Testis (tissue), 2 donors: ENCODE measurements around the gene LZTS2.

Experiments used
- POLR2A ChIP-seq: fragments of 450-650 bp; IDR thresholded peaks from one replicate; pipeline ENCODE4 v1.6.1; 2017; ENCODE audit warnings: antibody characterized with exemption, mild to moderate bottlenecking, moderate library complexity
- TF ChIP-seq, protein P1 (sequence below), 3 experiments: fragments of 450-650 bp in 2 of 3; fragments of 200-600 bp in 1 of 3; sonication (generic) in 1 of 3; IDR thresholded peaks; one replicate each; pipeline ENCODE4 v1.5.1; 2016 to 2019; ENCODE audit warnings: antibody characterized with exemption in 3 of 3, mild to moderate bottlenecking in 2 of 3, moderate library complexity in 1 of 3

GRCh38 chr10:101018118-101018599, 18.6 kb downstream of the LZTS2 start:
- TF ChIP-seq, protein P1, sequence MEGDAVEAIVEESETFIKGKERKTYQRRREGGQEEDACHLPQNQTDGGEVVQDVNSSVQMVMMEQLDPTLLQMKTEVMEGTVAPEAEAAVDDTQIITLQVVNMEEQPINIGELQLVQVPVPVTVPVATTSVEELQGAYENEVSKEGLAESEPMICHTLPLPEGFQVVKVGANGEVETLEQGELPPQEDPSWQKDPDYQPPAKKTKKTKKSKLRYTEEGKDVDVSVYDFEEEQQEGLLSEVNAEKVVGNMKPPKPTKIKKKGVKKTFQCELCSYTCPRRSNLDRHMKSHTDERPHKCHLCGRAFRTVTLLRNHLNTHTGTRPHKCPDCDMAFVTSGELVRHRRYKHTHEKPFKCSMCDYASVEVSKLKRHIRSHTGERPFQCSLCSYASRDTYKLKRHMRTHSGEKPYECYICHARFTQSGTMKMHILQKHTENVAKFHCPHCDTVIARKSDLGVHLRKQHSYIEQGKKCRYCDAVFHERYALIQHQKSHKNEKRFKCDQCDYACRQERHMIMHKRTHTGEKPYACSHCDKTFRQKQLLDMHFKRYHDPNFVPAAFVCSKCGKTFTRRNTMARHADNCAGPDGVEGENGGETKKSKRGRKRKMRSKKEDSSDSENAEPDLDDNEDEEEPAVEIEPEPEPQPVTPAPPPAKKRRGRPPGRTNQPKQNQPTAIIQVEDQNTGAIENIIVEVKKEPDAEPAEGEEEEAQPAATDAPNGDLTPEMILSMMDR (IDR thresholded peaks at IDR 0.05): no peak
- TF ChIP-seq POLR2A: no peak
